RWPE1 (cell line): ENCODE results near the gene TRIM52.
A peak's percentile ranks its signal among the peaks of the same experiment; 100 is the strongest.

Experiments used
- CTCF ChIA-PET: fragments of 350-600 bp; sonication (Branson Sonifier 250); formaldehyde crosslinking; extraction: SDS; loops from one replicate; lab custom pipeline; 2021; lab: Yijun Ruan, JAX
- POLR2A ChIA-PET: fragments of 400-600 bp; formaldehyde crosslinking; extraction: SDS; loops from one replicate; lab custom pipeline; 2020; ENCODE audit warnings: antibody characterized with exemption; ENCODE audit not compliant: low non-redundant PET; lab: Yijun Ruan, JAX
- DNase-seq: peaks from one replicate; pipeline ENCODE4 v3.0.0; 2012; ENCODE audit warnings: low spot score
- H3K27ac ChIP-seq: fragments of 450-650 bp; 2 replicates; pipeline ENCODE4 v1.5.1; 2017
- CTCF ChIP-seq: fragments of 450-650 bp; conservative IDR thresholded peaks from 2 replicates; pipeline ENCODE4 v1.5.1; 2017; ENCODE audit warnings: low read depth, mild to moderate bottlenecking

The TRIM52 gene

DNA sequence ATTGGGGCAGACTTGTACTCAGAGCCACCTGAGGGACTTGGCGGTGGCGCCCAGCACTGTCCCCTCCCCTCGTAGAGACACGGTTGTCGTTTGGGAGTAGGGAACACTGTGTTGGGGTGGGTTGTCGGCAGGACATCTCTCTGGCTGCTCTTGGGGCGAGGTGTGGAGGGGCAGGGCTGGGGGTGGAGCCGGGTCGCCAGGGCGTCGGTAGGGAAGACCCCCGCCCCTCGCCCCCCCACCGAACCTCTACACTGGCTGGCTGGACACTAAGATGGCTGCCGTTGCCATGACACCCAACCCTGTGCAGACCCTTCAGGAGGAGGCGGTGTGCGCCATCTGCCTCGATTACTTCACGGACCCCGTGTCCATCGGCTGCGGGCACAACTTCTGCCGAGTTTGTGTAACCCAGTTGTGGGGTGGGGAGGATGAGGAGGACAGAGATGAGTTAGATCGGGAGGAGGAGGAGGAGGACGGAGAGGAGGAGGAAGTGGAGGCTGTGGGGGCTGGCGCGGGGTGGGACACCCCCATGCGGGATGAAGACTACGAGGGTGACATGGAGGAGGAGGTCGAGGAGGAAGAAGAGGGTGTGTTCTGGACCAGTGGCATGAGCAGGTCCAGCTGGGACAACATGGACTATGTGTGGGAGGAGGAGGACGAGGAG is 37.1 kb downstream of the TRIM52 start:
- CTCF ChIA-PET: no interaction called here
- peak overlapping the region; percentile 98 for H3K27ac ChIP-seq
- DNase-seq: no peak
- TF ChIP-seq CTCF: no peak
- POLR2A ChIA-PET: interaction anchor here (0.6 to 2.8 kb wide), 7 partner anchors 9 to 37 kb away, joined by 3 to 16 read pairs (median 3); partner anchors contain the start of gene RACK1

- POLR2A ChIA-PET: interaction anchor here (0.6 to 2.8 kb wide), 7 partner anchors 10 to 36 kb away, joined by 3 to 16 read pairs (median 3); partner anchors contain the start of gene RACK1
- CTCF ChIA-PET: no interaction called here
- peak within 1 kb of the TSS; percentile 98 for H3K27ac ChIP-seq
- TF ChIP-seq CTCF: no peak
- DNase-seq: peak; percentile 93
Observed at GRCh38 chr5:181223058-181223728, 37.8 kb downstream of the TRIM52 start, which contains the start of gene TRIM41. Gene TRIM41, plus strand, starts transcription at chr5:181223281. Its CDS starts 719 bp downstream, at chr5:181224000.

DNA sequence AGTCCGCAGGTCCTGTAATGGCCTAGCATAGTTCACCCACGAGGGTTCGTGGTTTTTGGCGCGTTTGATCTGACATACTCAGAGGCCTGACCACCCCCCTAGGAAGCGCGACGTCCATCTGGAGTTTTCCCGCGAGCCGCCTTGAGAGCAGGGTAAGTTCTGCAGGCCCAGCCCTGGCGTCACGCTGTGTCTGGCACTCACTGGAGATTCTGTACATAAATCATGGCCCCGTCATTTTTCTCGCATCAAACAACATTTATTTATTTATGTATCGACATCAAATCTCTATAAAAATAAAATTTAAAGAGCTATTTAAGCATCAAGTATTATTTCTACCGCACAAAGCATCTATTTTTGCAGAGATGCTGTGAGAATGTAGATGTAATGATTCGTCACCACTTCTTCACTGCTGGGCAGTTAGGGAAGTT is 38.3 kb downstream of the TRIM52 start:
- no peak for DNase-seq
- H3K27ac ChIP-seq: peak overlapping the region; percentile 98
- ChIA-PET CTCF (interaction anchor here (0.7 kb wide), 1 partner anchor 38 kb away, joined by 3 read pairs; no protein-coding TSS in a partner anchor), POLR2A (interaction anchor here (0.6 to 2.8 kb wide), 4 partner anchors 15 to 23 kb away, joined by 4 to 16 read pairs (median 6); partner anchors contain the start of genes RACK1 and TRIM7)
- no peak for TF ChIP-seq CTCF

DNA sequence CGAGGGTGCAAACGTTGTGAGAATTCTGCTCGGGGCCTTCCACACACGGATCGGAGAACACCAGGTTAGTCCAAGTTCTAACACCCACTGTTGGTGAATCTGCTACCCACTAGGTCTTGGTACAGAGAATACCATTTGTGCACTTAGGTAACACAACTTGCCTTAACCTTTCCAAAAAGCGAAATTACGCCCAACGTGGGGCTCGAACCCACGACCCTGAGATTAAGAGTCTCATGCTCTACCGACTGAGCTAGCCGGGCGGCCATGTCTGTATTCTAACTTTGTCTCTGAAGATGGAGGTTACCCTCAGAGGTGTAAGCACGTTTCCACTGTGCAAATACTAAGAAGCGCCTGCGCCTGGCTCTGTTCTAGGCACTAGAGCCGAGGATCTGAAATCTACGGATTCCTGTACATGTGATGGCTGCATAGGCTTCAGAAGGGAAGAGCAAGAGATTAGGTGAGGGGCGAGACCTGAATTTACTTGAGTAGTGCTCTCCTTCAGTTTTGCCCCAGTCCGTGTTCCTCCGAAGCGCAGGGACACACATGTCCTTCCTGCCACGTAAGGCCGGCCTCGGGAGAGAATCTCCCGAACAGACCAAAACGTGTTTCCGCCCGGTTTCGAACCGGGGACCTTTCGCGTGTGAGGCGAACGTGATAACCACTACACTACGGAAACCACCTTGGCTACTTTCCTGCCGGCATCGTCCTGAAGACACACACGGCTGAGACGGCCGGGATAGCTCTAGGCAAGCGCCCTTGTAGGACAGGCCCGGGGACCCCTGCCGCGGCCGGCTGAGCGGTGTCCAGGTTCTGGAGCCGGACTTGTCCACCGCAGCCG is 38.9 kb downstream of the TRIM52 start:
- DNase-seq: peak; percentile 75
- peak overlapping the region; percentile 98 for H3K27ac ChIP-seq
- CTCF ChIA-PET: interaction anchor here (0.7 kb wide), 1 partner anchor 38 kb away, joined by 3 read pairs; no protein-coding TSS in a partner anchor
- POLR2A ChIA-PET: interaction anchor here (0.6 to 2.8 kb wide), 4 partner anchors 15 to 24 kb away, joined by 4 to 16 read pairs (median 6); partner anchors contain the start of genes RACK1 and TRIM7
- TF ChIP-seq CTCF: no peak

DNA sequence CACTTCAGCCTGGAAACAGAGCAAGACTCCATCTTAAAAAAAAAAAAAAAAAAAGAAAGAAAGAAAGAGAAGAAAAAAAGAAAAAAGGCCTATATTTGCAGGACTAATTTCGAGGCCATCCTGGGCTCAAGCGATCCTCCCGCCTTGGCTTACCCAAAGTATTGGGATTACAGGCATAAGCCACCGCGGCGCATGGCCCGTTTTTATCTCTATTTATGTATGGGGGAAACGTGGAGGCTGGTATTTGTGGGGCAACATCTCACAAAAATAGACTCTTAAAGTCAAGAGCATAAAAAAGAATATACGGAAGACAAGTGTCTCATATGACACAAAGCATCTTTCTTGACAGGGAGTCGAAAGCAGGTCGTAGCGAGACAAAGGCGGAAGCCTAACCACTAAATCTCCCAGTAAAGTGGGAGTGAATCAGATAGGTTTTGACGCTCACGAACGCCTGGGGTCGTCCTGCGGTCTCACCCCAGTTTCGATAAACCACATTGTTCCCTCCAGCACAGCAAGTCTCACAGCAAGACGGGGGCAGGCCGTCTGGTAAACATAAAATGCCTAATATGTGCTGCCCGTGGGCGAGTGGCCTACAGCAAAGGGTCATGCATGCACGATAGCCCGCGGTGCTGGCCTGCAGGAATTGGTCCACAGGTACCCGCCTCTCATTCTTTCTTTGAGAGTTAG is 39.7 kb downstream of the TRIM52 start:
- H3K27ac ChIP-seq: peak overlapping the region; percentile 98
- CTCF ChIA-PET: no interaction called here
- POLR2A ChIA-PET: interaction anchor here (1.2 kb wide), 1 partner anchor 14 kb away, joined by 6 read pairs; no protein-coding TSS in a partner anchor

More for the DNA sequence above, 39.7 kb downstream of the TRIM52 start:
- DNase-seq: no peak
- no peak for TF ChIP-seq CTCF
